ENCODE results near the gene ADTRP.

The ADTRP gene

GRCh38 chr6:11756292-11756691 lies 22.3 kb downstream of the ADTRP start:
- DNase-seq (ENCODE audit: low read depth, low spot score), result no peak

DNA sequence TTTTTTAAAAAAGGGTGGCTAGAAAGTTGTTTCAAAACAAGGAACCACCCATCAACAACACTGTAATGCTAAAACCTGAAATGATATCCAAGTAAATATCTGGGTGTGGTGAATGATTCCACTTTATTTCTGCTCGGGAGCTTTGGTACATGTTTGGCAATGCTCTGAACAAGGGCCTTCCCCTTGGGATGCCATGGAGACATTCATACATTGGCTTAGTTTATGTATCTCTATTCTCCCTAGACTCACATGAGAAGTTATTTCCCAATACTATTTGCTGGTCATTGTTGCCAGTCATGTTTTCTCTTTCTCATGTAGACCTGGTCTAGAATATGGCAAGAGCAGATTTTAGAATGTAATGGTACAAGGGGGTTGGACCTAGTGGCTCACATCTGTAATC lies 22.9 kb downstream of the ADTRP start:
- DNase-seq (ENCODE audit: low read depth, low spot score), result no peak

DNA sequence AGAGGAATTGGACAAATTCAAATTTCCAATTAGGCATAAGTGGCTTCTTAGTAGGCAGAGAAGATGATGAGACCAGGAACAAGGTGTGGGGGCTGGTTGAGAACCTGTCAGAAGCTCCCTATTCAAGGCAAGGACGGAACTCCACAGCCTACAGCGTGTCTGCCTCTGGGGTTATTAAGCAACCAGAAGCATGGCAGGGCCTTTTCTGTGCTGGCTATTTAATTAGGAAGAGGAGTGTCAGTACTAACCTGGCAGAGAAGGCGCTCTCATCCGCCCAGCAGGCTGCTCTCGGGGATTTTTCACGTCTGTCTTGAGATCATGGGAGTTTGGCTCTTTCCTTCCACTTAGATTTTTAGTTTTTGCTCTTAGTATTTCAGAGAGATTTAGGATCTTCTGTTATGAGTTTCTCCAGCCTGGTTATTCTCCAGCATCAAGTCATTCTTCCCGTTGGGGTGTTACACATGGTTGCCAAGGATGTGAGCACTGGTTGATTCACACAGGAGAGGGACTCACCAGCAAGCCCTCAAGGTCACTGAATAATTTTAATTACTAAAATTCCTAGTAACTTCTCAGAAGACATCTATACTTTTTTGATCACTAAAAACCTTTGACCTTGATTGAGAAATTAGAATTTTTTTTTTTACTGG lies 23.9 kb downstream of the ADTRP start:
- no peak for DNase-seq (ENCODE audit: low read depth, low spot score)

- no peak for DNase-seq (ENCODE audit: low read depth, low spot score)
These were observed 24.8 kb downstream of the ADTRP start for GRCh38 chr6:11753798-11754197.

DNA sequence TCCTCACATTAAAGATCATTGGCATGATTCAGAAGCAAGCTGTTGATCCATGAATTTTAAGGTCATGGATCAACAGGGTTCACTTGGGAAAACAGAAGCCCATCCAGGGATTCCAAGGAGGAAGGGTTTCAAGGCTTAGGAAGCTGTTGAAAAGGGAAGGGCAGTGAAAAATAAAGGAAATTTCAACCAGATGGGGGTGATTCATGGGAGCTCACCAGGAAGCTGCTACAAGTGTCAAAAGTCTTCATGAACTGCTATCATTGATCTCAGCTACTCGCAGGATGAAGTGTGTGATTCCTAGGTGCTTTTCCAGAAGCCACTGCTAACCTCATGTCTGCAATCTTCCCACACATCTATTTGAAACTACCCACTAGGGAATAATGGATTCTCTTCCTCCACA lies 26.2 kb downstream of the ADTRP start:
- no peak for DNase-seq (ENCODE audit: low read depth, low spot score)

- no peak for DNase-seq (ENCODE audit: low read depth, low spot score)
These were observed 27.9 kb downstream of the ADTRP start for GRCh38 chr6:11750682-11751081.

DNA sequence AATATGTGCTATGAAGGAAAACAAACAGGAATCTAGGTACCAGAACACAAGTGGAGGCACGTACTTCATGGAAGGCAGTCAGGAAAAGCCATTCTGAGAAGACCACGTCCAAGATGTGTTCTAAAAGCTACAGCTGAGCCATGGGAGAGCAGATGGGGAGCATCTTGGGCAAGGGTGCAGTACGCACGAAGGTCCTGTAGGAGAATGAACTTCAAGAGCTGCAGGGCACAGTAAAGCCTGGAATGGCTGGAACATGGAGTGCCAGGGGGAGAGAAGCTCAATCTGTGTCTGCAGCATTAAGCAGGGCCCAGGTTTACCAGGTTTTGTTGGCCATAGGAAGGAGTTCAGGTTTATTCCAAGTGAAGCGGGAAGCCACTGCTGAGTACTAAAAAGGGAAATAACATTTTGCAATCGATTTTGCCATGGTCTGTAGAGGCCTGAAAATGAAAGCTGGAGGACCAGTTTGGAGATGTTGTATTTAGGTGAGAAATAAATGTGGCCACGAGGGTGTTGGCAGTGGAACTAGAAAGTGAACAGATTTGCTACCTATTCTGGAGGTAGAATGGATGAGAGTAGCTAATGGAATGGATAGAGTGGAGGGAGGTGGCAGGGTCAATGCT lies 29.9 kb downstream of the ADTRP start:
- DNase-seq (ENCODE audit: low read depth, low spot score), result no peak

- no peak for DNase-seq (ENCODE audit: low read depth, low spot score)
These were observed 31.6 kb downstream of the ADTRP start for GRCh38 chr6:11747021-11747420.

DNA sequence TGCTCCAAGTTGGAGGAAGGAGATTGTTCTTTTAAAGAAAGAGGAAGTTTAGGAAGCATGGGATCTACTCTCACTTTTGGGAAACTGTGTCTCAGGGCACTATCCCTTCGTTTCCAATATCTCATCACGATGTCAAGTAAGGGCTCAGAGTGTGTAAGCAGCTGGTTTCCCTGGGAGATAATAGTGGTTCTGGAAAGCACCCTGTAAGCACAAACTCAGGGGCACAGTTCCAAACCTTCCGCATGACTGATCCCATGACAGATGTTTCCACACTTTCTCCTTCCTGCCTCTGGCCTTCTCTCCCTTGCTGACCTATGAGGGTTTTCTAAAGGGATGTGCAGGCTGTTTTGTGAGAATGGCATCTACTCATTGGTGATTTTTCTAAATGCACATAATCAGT lies 33.9 kb downstream of the ADTRP start:
- no peak for DNase-seq (ENCODE audit: low read depth, low spot score)

- DNase-seq (ENCODE audit: low read depth, low spot score), result no peak
These were observed 34.5 kb downstream of the ADTRP start for GRCh38 chr6:11744101-11744500.

GRCh38 chr6:11740875-11741274 lies 37.7 kb downstream of the ADTRP start:
- DNase-seq (ENCODE audit: low read depth, low spot score), result no peak

GRCh38 chr6:11738661-11739375 lies 39.8 kb downstream of the ADTRP start:
- DNase-seq (ENCODE audit: low read depth, low spot score), result no peak

- no peak for DNase-seq (ENCODE audit: low read depth, low spot score)
These were observed 40.4 kb downstream of the ADTRP start for GRCh38 chr6:11738234-11738633.

GRCh38 chr6:11736601-11737000 lies 42.0 kb downstream of the ADTRP start:
- no peak for DNase-seq (ENCODE audit: low read depth, low spot score)

DNA sequence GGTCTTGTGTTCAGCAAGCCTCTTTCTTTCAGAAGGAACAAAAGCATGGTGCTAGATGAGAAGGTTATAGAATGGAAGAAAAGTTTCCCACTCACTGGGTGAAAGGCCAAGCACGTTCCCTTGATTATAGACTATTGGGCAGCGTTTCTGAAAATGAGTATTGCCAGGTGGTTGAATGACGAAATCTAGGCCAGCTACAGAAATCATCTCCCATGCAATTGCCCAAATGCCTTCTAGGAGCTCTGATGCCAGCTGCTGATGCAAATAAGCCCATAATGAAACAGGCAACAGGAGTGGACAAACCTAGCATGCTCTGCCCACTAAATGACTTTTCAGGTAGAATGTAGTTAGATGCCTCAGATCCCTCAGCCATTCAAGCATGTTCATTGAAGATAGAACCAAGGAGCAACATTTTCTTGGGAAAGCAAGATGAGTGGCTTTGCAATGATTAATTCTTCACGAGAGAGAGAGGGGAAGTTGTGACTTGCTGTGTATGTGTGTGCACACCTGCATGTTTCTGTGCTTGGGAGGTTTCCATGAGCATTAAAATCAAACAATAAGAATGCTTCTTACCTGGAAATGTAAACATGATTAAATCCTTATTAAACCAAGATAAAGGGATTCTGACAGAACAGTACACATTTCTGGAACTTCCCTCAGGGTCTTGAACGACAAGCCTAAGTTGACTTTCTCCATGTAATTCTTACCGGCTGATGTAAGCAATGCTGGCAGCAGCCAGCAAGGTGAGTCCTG lies 43.6 kb downstream of the ADTRP start:
- no peak for DNase-seq (ENCODE audit: low read depth, low spot score)

DNA sequence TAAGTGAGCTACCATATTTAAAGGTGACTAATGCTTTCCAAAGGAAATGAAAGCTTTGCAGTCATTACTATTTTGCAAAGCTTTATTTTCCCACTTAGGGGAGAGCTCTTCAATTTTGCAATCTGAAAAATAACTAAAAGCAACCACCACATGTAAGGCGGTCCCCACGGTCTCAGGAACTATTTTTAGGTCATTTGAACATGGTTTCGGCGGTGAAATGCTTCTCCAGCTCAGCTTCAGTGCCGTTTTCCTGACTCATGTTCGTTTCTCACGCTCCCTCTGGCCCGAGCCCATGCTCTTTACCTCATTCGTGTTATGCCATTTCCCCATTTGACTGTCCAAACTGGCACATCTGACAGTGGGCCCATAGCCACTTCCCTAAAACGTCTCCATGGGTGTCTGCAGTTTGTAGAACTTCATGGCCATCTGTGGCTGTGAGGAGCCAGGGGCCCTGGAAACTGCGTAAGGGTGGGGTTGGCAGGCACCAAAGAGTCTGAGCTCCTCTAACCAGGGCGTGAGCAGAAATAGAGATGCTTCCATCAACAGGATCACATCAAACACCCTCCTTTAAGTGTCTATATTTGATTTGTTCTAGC lies 46.5 kb downstream of the ADTRP start:
- peak; percentile 79 for DNase-seq (ENCODE audit: low read depth, low spot score)

- peak; percentile 11 for DNase-seq (ENCODE audit: low read depth, low spot score)
These were observed 47.2 kb downstream of the ADTRP start for GRCh38 chr6:11731423-11731822.

- DNase-seq (ENCODE audit: low read depth, low spot score), result no peak
These were observed 48.0 kb downstream of the ADTRP start for GRCh38 chr6:11730641-11731040.

DNA sequence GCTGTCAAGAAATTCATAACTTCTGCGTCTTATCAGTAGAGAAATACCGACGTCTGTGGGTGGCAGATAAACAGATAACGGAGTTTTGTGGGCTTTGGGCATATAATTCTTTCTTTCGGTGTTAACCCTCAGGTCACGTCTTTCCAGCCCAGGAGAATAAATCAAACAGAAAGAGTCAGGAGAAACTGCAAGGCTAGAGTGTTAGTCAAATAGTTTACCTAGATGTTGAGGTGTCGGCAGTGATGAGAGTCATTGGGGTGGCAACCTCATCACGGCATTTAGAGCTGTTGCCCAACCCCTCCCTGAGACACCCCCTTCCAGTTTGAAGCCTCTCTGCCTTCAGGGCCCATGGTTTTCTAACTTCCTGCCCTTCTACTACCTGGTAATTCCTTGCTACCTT lies 49.5 kb downstream of the ADTRP start:
- DNase-seq (ENCODE audit: low read depth, low spot score), result no peak

GRCh38 chr6:11727998-11728961 lies 50.3 kb downstream of the ADTRP start:
- DNase-seq (ENCODE audit: low read depth, low spot score), result no peak
